Stimulated activated naive CD8-positive, alpha-beta T cell treated with anti-CD3 and anti-CD28 coated beads, Interleukin-15, amount 100 ng/mL, for 72 hours (primary cell): Measurements from ENCODE around the gene OR6X1.
"Not testable (repeated sequence)": the region's sequence is repeated elsewhere in the genome, so short reads cannot be mapped to it uniquely, and the experiment has no call there.

Experiments used
- ATAC-seq: fragments of 150-1000 bp; cut with Tn5 transposase; 2 replicates; pipeline ENCODE4 v1.10.0; 2021; ENCODE audit warnings: mild to moderate bottlenecking, moderate library complexity
- DNase-seq, 2 donors: peaks; one replicate each; pipeline ENCODE4 v3.0.0; 2021 to 2022
- H3K27ac Mint-ChIP-seq, 2 donors: one replicate each; pipeline ENCODE4 v1.8.0; 2022; ENCODE audit warnings: mild to moderate bottlenecking in 2 of 2, mixed read lengths in 2 of 2, moderate library complexity in 2 of 2
- H3K27me3 Mint-ChIP-seq: one replicate; pipeline ENCODE4 v1.8.0; 2022; ENCODE audit warnings: mixed read lengths
- H3K4me1 Mint-ChIP-seq: one replicate; pipeline ENCODE4 v1.8.0; 2022; ENCODE audit warnings: mild to moderate bottlenecking, mixed read lengths
- H3K4me3 Mint-ChIP-seq, 2 donors: one replicate each; pipeline ENCODE4 v1.8.0; 2022; ENCODE audit warnings: mild to moderate bottlenecking in 2 of 2, mixed read lengths in 2 of 2, moderate library complexity in 1 of 2
- H3K9me3 Mint-ChIP-seq, 2 donors: one replicate each; pipeline ENCODE4 v1.8.0; 2022; ENCODE audit warnings: mixed read lengths in 2 of 2

The OR6X1 gene

DNA sequence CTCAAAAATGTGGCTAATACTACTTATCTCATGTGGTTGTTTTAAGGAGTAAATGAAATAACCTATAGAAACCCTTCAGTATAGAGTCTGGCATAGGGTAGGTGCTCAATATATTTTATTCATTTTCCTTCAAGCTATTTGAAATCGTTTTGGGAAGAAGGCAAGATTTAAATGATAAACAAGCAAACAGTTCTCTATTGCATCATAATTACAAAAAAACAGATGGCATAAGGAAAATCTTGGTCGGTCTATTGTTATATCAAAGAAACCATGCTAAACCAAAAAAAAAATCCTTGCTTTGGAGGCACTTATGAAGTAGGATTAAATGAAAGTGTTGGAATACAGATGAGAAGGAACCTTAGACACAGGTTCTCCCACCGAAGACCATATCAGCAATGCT is 17.5 kb downstream of the OR6X1 start:
- no peak for DNase-seq
- Mint-ChIP-seq H3K4me3 (no peak overlapping the region), H3K9me3 (no peaks in the 10 kb centered on the region), H3K27ac (no peak overlapping the region), H3K27me3 (no peaks in the 10 kb centered on the region), H3K4me1 (peaks cover 27% of the 10 kb centered on the region)
- ATAC-seq = no peak

DNA sequence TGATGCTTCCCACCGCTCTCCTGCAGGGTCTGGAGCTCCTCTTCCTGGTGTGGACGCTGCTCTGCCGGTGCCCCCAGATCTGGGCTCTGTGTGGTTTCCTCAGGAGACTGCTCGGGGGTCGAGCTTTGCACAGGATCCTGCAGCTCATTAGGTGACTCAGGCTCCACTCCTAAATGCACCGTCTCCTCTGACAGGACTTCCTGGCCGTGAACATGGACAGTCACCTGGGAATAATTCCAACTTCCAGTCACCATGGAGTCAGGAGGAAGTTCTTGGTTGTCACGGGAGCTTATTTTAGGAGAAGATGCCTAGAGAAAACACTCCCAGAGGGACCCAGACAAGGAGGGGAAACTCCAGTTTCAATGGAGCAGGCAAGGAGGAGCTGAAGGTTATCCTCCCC is 24.7 kb downstream of the OR6X1 start:
- Mint-ChIP-seq H3K4me3 (no peak overlapping the region), H3K27me3 (no peaks in the 10 kb centered on the region), H3K4me1 (no peaks in the 10 kb centered on the region), H3K27ac (peak overlapping the region in 1 of 2 donors; percentile 71), H3K9me3 (peaks cover 23 to 40% of the 10 kb centered on the region in 2 donors)
- DNase-seq (no peak), ATAC-seq (no peak)

GRCh38 chr11:123725995-123726655 is 28.2 kb downstream of the OR6X1 start:
- ATAC-seq = no peak
- peaks cover 36 to 45% of the 10 kb centered on the region in 2 donors for H3K9me3 Mint-ChIP-seq

DNA sequence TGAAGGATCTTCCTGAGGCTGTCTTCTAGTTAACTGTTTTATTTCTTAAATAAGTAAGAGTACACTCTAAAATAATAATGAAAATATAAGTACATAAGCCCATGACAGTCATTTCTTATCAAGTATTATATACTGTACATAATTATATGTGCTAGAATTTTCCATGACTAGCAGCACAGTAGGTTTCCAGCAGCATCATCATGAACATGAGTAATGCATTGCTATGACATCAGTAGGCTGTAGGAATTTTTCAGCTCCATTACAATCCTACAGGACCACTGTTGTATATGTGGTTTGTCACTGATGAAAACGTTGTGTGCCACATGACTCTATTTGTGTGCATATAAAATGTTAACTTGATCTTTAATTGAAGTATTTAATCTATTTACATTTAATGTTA is 34.9 kb downstream of the OR6X1 start:
- ATAC-seq = no peak
- peaks cover 25% of the 10 kb centered on the region for H3K27me3 Mint-ChIP-seq
- no peak overlapping the region for H3K4me3 Mint-ChIP-seq
- no peak for DNase-seq
- peaks cover 3 to 13% of the 10 kb centered on the region in 2 donors for H3K9me3 Mint-ChIP-seq
- peak overlapping the region in 1 of 2 donors; percentile 12 for H3K27ac Mint-ChIP-seq
- no peaks in the 10 kb centered on the region for H3K4me1 Mint-ChIP-seq

More at GRCh38 chr11:123725995-123726655, 28.2 kb downstream of the OR6X1 start:
- H3K4me3 Mint-ChIP-seq = no peak overlapping the region
- no peaks in the 10 kb centered on the region for H3K4me1 Mint-ChIP-seq
- no peaks in the 10 kb centered on the region for H3K27me3 Mint-ChIP-seq
- H3K27ac Mint-ChIP-seq = no peak overlapping the region
- no peak for DNase-seq

DNA sequence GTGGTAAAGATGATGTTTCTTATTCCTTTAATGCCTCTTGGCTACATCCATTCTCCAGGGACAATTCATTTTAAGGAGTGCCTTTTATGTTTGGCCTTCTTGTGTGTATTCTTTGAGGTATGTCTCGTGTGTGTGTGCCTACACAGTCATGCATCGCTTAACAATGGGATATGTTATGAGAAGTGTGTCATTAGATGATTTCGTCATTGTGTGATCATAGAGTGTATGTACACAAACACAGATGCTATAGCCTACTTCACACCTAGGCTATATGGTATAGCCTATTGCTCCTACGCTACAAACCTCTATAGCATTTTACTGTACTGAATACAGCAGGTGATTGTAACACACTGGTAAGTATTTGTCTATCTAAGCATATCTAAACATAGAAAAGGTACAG is 35.8 kb downstream of the OR6X1 start:
- peak; percentile 7 for ATAC-seq

DNA sequence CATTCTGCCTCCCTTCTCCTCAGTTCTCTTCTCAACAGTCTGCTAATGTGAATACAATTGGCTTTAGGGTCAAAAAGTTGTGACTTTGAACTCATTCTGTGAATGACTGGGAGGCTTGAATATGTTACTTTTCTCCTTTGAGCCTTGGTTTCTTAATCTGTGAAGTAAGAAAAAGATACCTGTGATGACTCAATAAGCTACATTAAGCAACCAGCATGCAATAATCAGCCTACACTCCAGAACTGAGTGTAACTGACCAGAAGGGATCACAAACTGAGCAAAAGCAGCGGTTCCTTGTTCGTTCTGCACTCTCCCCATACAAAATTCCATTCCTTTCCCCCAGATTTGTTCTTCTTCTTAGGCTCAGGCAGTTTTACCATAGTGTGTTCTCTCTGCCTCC is 36.3 kb downstream of the OR6X1 start:
- ATAC-seq (peak; percentile 55), DNase-seq (no peak)
- Mint-ChIP-seq H3K27ac (no peak overlapping the region), H3K4me1 (no peaks in the 10 kb centered on the region), H3K4me3 (no peak overlapping the region), H3K9me3 (peaks cover 0 to 7% of the 10 kb centered on the region in 2 donors), H3K27me3 (peaks cover 25% of the 10 kb centered on the region)

More for the DNA sequence above, 35.8 kb downstream of the OR6X1 start:
- Mint-ChIP-seq H3K4me1 (no peaks in the 10 kb centered on the region), H3K27me3 (peaks cover 25% of the 10 kb centered on the region), H3K4me3 (no peak overlapping the region), H3K9me3 (peaks cover 0 to 11% of the 10 kb centered on the region in 2 donors), H3K27ac (no peak overlapping the region)
- DNase-seq = no peak

GRCh38 chr11:123712627-123713026 is 41.7 kb downstream of the OR6X1 start:
- H3K9me3 Mint-ChIP-seq, H3K4me3 Mint-ChIP-seq, H3K27ac Mint-ChIP-seq, ATAC-seq, DNase-seq, H3K4me1 Mint-ChIP-seq: not testable (repeated sequence)
- peaks cover 25% of the 10 kb centered on the region for H3K27me3 Mint-ChIP-seq

DNA sequence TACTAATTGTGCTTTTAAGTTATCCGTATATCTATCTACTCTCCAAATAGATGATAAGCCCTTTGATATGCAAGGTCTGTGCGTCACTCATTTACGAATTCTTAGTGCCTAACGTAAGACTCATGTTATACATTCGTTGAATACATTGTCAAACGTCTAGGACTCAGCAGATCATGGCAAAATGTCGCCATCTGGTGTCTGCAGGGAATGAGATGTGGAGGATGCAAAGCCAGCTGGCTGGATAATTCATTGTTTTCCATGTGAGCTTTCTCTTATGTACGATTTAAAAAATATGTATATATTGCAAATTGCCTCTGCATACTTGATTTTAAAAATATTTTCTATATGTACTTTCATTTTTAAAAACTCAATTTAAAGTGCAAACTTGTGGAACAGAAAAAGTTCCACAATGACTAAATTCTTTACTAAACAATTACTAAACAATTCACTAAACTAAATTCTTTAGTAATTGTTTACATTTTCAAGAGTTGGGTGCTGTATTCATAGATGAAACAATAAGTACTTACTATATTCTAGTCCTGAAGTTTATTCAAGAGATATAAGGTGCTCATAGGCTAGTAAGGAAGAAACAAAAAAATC is 46.6 kb downstream of the OR6X1 start:
- no peaks in the 10 kb centered on the region for H3K9me3 Mint-ChIP-seq
- H3K4me3 Mint-ChIP-seq = no peak overlapping the region
- peak; percentile 39 to 49 for DNase-seq
- no peaks in the 10 kb centered on the region for H3K4me1 Mint-ChIP-seq
- H3K27ac Mint-ChIP-seq = no peak overlapping the region
- peaks cover 9% of the 10 kb centered on the region for H3K27me3 Mint-ChIP-seq
- peak; percentile 79 for ATAC-seq

- DNase-seq (no peak), ATAC-seq (no peak)
- no peaks in the 10 kb centered on the region for H3K4me1 Mint-ChIP-seq
- no peak overlapping the region for H3K4me3 Mint-ChIP-seq
- no peaks in the 10 kb centered on the region for H3K9me3 Mint-ChIP-seq
- no peak overlapping the region for H3K27ac Mint-ChIP-seq
- peaks cover 9% of the 10 kb centered on the region for H3K27me3 Mint-ChIP-seq
Measured at GRCh38 chr11:123707206-123707605, 47.1 kb downstream of the OR6X1 start.

DNA sequence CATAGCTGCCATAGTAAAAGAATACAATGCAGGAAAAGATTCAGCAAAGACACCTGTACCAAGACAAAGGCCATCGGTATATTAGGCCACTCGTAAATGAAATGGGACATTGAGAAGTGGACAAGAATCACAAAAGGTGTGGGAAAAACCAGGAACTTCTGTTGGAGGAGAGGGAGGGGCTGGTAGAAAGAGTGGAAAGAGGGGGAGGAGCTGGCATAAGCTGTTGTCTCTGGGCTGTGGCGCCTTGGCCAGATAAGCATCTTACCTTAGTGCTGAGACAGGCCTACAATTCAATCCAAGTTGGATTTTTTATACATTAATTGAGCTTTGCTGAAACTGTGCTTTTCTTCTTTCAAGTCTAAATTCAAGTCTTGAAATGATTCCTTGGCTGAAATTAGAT is 50.0 kb downstream of the OR6X1 start:
- H3K9me3 Mint-ChIP-seq = no peaks in the 10 kb centered on the region
- no peak overlapping the region for H3K4me3 Mint-ChIP-seq
- DNase-seq (no peak), ATAC-seq (no peak)
- H3K4me1 Mint-ChIP-seq = no peaks in the 10 kb centered on the region
- no peak overlapping the region for H3K27ac Mint-ChIP-seq
- H3K27me3 Mint-ChIP-seq = peaks cover 9% of the 10 kb centered on the region
